Prostate gland (tissue), 2 donors: ENCODE data around the gene GULP1.

Experiments
- CTCF ChIP-seq, 4 experiments: fragments of 200-600 bp in 2 of 4; fragments of 450-650 bp in 2 of 4; sonication (generic) in 2 of 4; IDR thresholded peaks; 1 replicate in 3 of 4; 2 replicates in 1 of 4; pipeline ENCODE4 v1.5.1; 2016 to 2019; ENCODE audit warnings: antibody characterized with exemption in 4 of 4, mild to moderate bottlenecking in 2 of 4, moderate library complexity in 2 of 4
- POLR2A ChIP-seq: fragments of 450-650 bp; IDR thresholded peaks from one replicate; pipeline ENCODE4 v1.6.1; 2016; ENCODE audit warnings: antibody characterized with exemption, mild to moderate bottlenecking
- POLR2AphosphoS5 ChIP-seq: sonication (generic); formaldehyde crosslinking; IDR thresholded peaks from one replicate; pipeline ENCODE4 v1.6.1; 2017; ENCODE audit warnings: antibody characterized with exemption

- TF ChIP-seq CTCF (IDR thresholded peaks at IDR 0.05) (no peak), POLR2A (no peak), POLR2AphosphoS5 (no peak)
Observed at GRCh38 chr2:188607501-188607900, 315.8 kb downstream of the GULP1 start.
